Jurkat, Clone E6-1 (cell line): Measurements from ENCODE around the gene KLHDC8B. TPM values are rescaled to one million over a fixed set of nuclear protein-coding genes. Genes with fewer than 3 reads are reported as not detected.

ENCODE experiments used
- DNase-seq: peaks from one replicate; pipeline ENCODE4 v3.0.0-alpha.2; 2011; ENCODE audit warnings: low read depth, low spot score
- H3K4me3 ChIP-seq: 2 replicates; pipeline ENCODE4 v1.5.1; 2011; ENCODE audit warnings: mild to moderate bottlenecking, low read length, control low read depth, moderate library complexity
- polyA plus RNA-seq: library from polyadenylated mRNA; unstranded; fragments of >200 nt; gene quantifications from one replicate; pipeline ENCODE4 v1.2.1, GENCODE V29; 2012; ENCODE audit warnings: missing spikeins; ENCODE audit not compliant: insufficient read length, insufficient read depth

The KLHDC8B gene
- polyA plus RNA-seq = 3.4 TPM

DNA sequence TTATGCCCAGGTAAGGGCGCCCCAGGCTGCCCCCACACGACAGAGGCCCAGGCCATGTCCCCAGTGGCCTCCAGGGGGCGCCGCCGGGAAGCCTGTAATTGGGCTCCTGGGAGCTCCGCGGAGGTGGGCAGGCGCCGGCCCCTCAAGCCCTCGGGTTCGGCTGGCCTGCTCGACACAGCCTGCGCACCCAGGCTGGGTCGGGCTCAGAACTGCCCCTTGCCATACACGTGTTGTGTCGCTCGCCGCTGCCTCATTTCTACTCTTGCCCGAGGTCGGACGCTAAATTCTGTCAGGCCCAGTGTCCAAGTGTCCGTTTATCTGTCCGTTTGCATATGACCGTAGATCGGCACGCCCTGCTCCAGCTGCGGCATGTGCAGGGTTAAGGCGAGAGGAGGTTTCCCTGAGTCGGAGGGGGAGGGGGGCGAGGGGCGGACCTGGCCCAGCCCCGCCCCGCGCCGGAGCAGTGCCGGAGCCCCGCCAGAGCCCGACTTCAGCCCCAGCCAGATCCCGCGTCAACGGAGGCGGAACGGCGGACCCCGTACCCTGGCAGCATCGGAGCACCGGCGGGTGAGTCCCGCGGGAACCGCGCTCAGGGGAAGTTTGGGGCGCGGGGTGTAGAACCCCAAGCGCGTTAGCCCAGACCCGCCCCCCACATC, at the start of gene KLHDC8B:
TSS of gene KLHDC8B (plus strand) at position 480 of the 656 bp plus-strand sequence. CDS start 1,172 bp downstream, outside the sequence.
- DNase-seq = peak; percentile 46

GRCh38 chr3:49122022-49122421, 49.4 kb upstream of the KLHDC8B start:
- no peak overlapping the region for H3K4me3 ChIP-seq
- no peak for DNase-seq

More for the DNA sequence above, at the start of gene KLHDC8B:
- H3K4me3 ChIP-seq = peak within 1 kb of the TSS; percentile 56

DNA sequence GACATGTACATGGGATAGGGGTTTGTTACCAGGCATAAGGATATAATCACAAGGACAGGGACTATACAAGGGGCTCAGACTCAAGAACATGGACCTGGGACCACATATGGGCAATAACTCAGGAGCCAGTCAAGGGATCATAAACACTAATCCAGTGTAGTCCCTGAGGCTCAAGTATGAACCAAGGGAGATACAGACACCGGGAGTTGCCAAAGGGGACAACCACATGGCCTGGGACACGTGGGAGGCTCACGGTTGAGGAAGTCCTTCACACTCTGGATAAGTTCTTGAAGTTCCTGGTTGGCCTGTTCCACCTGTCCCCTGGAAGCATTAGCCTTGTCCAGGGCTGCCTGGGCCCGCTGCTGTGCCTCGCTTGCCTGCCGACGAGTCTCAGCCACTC, 48.9 kb upstream of the KLHDC8B start:
- no peak overlapping the region for H3K4me3 ChIP-seq

DNA sequence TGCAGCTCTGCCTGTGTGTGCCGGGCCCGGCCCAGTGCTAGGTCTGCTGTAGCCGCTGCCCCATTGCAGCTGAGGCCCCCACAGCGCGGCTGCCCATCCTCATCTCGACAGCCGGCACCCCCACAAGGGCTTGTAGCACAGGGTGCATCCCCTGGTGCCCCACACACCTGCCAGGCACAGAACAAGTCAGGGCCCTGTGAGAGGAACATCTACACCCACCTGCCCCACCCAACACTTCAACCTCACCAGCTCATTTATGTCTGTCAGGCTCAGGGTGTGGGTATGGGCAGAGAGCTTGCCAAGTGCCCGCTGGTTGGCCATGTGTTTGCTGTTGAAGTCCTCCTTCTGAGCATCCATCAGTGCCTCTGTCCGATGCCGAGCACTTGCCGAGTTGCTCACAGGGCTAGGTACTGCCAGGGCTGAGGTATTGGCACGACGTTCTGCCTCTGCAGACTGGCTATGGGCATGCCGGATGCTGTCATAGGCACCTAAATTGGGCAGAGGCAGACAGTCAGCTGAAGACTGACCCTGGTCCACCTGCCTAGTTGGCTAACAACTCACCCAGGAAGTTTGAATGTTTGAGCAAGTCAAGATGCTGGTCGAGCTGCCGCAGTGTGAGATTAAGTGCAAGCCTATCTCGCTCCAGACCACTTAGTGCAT, 48.4 kb upstream of the KLHDC8B start:
- H3K4me3 ChIP-seq = no peak overlapping the region

More for the DNA sequence above, 48.9 kb upstream of the KLHDC8B start:
- no peak for DNase-seq

DNA sequence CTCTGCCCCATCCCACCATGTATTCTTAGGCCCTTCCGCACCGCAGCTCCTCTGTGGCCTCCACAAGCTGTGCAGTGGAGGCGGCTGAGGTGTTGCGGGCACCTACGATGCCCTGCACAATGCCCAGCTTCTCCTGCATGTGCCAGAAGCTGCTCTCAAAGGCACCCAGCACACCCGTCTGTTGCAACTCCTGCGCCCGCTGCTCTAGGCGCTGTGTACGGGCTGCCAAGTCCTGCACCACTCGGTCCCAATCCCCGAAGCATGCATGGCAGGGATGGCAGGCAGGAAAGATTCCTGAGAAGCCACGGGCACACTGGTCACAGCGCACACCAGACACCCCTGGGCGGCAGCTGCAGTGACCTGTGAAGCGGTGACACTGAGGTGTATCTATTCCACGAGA, 47.7 kb upstream of the KLHDC8B start:
- no peak overlapping the region for H3K4me3 ChIP-seq

More for the DNA sequence above, 48.4 kb upstream of the KLHDC8B start:
- DNase-seq = no peak

GRCh38 chr3:49124203-49124602, 47.2 kb upstream of the KLHDC8B start:
- no peak overlapping the region for H3K4me3 ChIP-seq
- no peak for DNase-seq

More for the DNA sequence above, 47.7 kb upstream of the KLHDC8B start:
- no peak for DNase-seq

DNA sequence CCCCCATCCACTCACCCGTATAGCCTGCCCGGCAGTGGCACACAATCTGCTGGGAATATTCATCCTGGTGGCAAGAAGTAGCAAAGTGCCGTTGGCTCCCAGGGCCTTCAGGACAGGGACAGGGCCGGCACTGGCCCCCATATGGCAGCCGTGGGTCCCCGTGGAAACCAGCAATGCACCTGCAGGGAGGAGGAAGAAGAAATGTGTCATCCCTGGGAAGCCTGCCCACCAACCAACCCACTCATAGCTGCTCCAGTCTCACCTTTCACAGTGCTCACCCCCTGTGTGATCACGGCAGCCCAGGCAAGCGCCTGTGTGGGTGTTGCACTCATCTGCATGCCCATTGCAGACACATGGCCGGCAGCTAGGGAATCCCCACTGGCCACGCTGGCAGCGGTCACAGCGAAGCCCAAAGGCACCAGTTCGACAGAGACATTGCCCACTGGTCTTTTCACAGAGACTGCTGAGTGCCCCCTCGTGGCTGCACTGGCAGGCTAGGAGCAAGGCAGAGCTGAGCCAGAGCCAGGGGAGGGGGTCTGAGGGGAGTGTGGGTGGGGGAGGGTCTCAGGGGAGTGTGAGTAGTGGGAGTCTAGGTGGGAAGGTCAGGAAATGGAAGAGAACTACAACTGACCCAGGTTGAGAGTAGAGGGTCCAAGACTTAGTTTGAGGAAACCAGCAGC, 46.3 kb upstream of the KLHDC8B start:
- H3K4me3 ChIP-seq = no peak overlapping the region
- no peak for DNase-seq

DNA sequence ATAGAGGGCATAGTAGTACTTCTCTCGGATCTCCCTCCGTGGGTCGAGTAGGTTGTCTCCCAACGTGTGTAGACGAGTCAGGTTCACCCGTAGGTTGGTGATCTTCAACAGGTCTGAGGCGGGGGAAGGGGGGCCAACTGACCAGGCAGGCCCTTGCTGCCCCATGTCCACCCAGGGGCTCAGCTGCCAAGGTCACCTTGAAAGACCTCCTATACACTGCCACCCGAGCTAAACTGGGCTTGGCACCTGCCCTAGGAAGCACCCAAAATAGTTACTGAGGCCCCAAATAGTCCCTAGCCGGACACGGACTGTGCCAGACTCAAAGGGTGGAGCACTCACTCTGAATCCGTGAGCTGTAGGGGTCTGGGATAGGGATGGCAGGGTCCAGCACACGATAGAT, 40.4 kb upstream of the KLHDC8B start:
- no peak overlapping the region for H3K4me3 ChIP-seq
- DNase-seq = no peak

DNA sequence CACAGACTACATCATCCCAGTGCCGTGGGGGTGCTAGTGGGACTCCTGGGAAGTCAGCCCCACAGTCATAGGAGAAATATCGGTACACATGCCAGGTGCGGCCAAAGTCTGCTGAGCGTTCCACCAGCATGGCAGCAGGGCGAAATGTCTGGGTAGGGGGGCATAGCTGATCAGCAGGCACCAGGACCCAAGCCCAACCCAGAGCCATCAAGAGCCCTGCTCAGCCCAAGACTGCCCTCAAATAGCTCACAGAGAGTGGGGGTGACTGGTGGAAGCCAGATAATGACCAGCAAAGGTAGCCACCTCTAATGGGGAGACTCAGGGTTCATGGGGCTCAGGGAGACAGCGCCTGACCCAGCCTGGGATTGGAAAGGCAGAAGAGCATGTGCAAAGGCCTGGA, 39.8 kb upstream of the KLHDC8B start:
- H3K4me3 ChIP-seq = no peak overlapping the region
- DNase-seq = no peak

- H3K4me3 ChIP-seq = no peak overlapping the region
- DNase-seq = no peak
Measured at GRCh38 chr3:49132073-49132436, 39.3 kb upstream of the KLHDC8B start.

- no peak within 1 kb of the TSS for H3K4me3 ChIP-seq
- DNase-seq = no peak
Measured at GRCh38 chr3:49132437-49133225, 38.8 kb upstream of the KLHDC8B start, which contains the start of gene LAMB2. LAMB2 (minus strand) TSS chr3:49133050; CDS start chr3:49132867, 183 bp downstream.

GRCh38 chr3:49133226-49133951, 38.0 kb upstream of the KLHDC8B start:
- H3K4me3 ChIP-seq = no peak overlapping the region
- no peak for DNase-seq

- DNase-seq = no peak
- H3K4me3 ChIP-seq = no peak overlapping the region
Measured at GRCh38 chr3:49134471-49135265, 36.7 kb upstream of the KLHDC8B start.

DNA sequence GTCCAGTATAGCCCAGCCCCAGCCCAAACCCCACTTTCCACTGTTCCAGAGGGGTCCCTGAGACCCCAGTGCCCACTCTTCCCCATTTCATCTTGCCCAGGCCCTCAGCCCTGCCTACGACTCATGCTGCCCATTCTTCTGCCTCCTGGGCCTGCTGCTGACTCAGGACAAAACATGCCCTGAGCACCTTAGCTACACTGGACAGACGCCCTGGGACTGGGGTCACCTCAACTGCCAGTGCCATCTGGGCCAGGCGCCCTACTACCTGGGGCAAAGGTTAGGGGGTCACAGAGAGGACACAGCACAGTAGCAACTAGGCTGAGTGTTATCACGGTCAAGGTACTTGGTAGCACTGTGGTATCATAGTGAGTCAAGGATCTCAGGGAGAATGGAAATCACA, 35.9 kb upstream of the KLHDC8B start:
- no peak overlapping the region for H3K4me3 ChIP-seq
- no peak for DNase-seq

- no peak for DNase-seq
- no peak overlapping the region for H3K4me3 ChIP-seq
Measured at GRCh38 chr3:49140080-49140479, 31.3 kb upstream of the KLHDC8B start.

- H3K4me3 ChIP-seq = no peak overlapping the region
- no peak for DNase-seq
Measured at GRCh38 chr3:49148159-49148558, 23.2 kb upstream of the KLHDC8B start.

DNA sequence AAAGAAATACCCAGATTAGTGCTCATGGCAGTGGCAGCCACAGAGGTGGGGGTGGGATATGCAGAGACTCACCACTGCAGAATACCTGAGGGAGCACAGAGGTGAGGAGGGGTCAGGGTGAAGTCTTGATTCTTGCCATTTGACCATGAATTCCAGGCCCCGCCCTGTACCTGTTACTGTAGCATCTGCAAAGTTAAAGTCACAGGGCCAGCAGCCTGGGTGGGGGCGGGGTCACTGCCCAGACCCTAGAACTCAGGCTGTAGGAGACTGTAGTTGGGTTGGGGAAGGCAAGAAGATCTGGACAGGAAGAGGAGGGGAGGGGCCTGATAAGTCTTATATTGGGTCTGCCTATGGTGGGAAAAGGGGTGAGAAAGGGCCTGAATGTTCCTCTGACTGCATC, 19.8 kb upstream of the KLHDC8B start:
- no peak overlapping the region for H3K4me3 ChIP-seq
- DNase-seq = no peak

- DNase-seq = no peak
- H3K4me3 ChIP-seq = no peak overlapping the region
Measured at GRCh38 chr3:49153349-49153912, 18.0 kb upstream of the KLHDC8B start.
